GM12878 (cell line): ENCODE data around the gene SIN3A. TPM values are rescaled to one million over a fixed set of nuclear protein-coding genes. Genes with fewer than 3 reads are reported as not detected.

ENCODE experiments used
- ATAC-seq: fragments of 200-7000 bp; cut with Tn5 transposase; 3 replicates; pipeline ENCODE4 v1.9.1; 2020; ENCODE audit warnings: mild to moderate bottlenecking, moderate library complexity
- BruUV-seq: library from RNA; stranded (reverse); fragments of 400-500 nt; replicated peaks from 2 replicates; lab custom pipeline; 2021; lab: Mats Ljungman, UMichigan
- CTCF ChIA-PET: fragments of 300-600 bp; sonication (Branson Sonifier 250); formaldehyde crosslinking; extraction: SDS; loops from one replicate; lab custom pipeline; 2021; ENCODE audit warnings: inconsistent platforms; lab: Yijun Ruan, JAX
- POLR2A ChIA-PET: fragments of 350-600 bp; formaldehyde crosslinking; extraction: SDS; loops from one replicate; lab custom pipeline; 2021; ENCODE audit warnings: inconsistent platforms; lab: Charles Lee
- RAD21 ChIA-PET: fragments of 300-600 bp; sonication (Branson Sonifier 250); formaldehyde crosslinking; loops from one replicate; lab custom pipeline; 2023; ENCODE audit warnings: antibody characterized with exemption; ENCODE audit not compliant: unreplicated experiment; lab: Charles Lee
- SMC1A ChIA-PET: fragments of 300-600 bp; sonication (Branson Sonifier 250); formaldehyde crosslinking; loops from one replicate; lab custom pipeline; 2023; ENCODE audit not compliant: unreplicated experiment, uncharacterized antibody; lab: Charles Lee
- DNase-seq: peaks from one replicate; pipeline ENCODE4 v3.0.0-alpha.2; 2011; ENCODE audit warnings: low read depth, low spot score
- FAIRE-seq: peaks from 3 replicates; lab custom pipeline; 2011; peaks lifted over from hg19 to GRCh38; lab: Jason Lieb, UNC
- H2AFZ ChIP-seq: 2 replicates; pipeline ENCODE4 v1.6.0; 2011; ENCODE audit warnings: low read depth, low read length, control low read depth; ENCODE audit not compliant: control insufficient read depth
- H3K27ac ChIP-seq: 2 replicates; pipeline ENCODE4 v1.5.1; 2011; ENCODE audit warnings: control low read depth; ENCODE audit not compliant: control insufficient read depth, insufficient read depth
- H3K27me3 ChIP-seq, 2 experiments: replicated peaks in 1 of 2; 2 replicates each; pipeline versions ENCODE4 v1.6.0 to v1.6.1; 2011; ENCODE audit warnings: low read length in 1 of 2; ENCODE audit not compliant: control insufficient read depth in 2 of 2, insufficient read depth in 2 of 2
- H3K36me3 ChIP-seq, 2 experiments: 2 replicates each; pipeline ENCODE4 v1.5.1; 2011; ENCODE audit warnings: low read length in 1 of 2; ENCODE audit not compliant: control insufficient read depth in 2 of 2, insufficient read depth in 2 of 2
- H3K4me1 ChIP-seq: 2 replicates; pipeline ENCODE4 v1.6.1; 2011; ENCODE audit warnings: mild to moderate bottlenecking, low read length, moderate library complexity, mixed read lengths; ENCODE audit not compliant: control insufficient read depth, insufficient read depth
- H3K4me2 ChIP-seq: 2 replicates; pipeline ENCODE4 v1.6.0; 2011; ENCODE audit warnings: control low read depth; ENCODE audit not compliant: control insufficient read depth, insufficient read depth
- H3K4me3 ChIP-seq: fragments of 200-600 bp; sonication (generic); 2 replicates; pipeline ENCODE4 v1.5.1; 2016
- H3K79me2 ChIP-seq: 2 replicates; pipeline ENCODE4 v1.6.0; 2011; ENCODE audit warnings: low read length; ENCODE audit not compliant: control insufficient read depth, insufficient read depth
- H3K9ac ChIP-seq: 2 replicates; pipeline ENCODE4 v1.8.0; 2011; ENCODE audit warnings: low read length, control low read depth, mixed read lengths; ENCODE audit not compliant: control insufficient read depth, insufficient read depth
- H3K9me3 ChIP-seq: replicated peaks from 3 replicates; pipeline ENCODE4 v1.5.1; 2011; ENCODE audit warnings: mild to moderate bottlenecking, low read length; ENCODE audit not compliant: control insufficient read depth, insufficient read depth
- H4K20me1 ChIP-seq: 2 replicates; pipeline ENCODE4 v1.6.0; 2011; ENCODE audit not compliant: control insufficient read depth, insufficient read depth
- CEBPZ ChIP-seq: fragments of 150-350 bp; IDR thresholded peaks from 2 replicates; pipeline ENCODE4 v1.6.1; 2016; ENCODE audit warnings: low read depth, low read length
- EGR1 ChIP-seq, 2 experiments: IDR thresholded peaks; 1 replicate in 1 of 2; 2 replicates in 1 of 2; pipeline ENCODE4 v1.6.1; 2011 to 2012; ENCODE audit warnings: low read depth in 2 of 2, low read length in 2 of 2, borderline replicate concordance in 1 of 2, mild to moderate bottlenecking in 1 of 2, moderate library complexity in 1 of 2
- KAT2A ChIP-seq: conservative IDR thresholded peaks from 2 replicates; pipeline ENCODE4 v1.6.1; 2011; ENCODE audit warnings: low read depth, low read length; ENCODE audit not compliant: control insufficient read depth
- NFIC ChIP-seq: IDR thresholded peaks from 2 replicates; pipeline ENCODE4 v1.6.1; 2012; ENCODE audit warnings: low read depth, mild to moderate bottlenecking, inconsistent platforms, low read length, moderate library complexity
- POLR2AphosphoS5 ChIP-seq: IDR thresholded peaks from 2 replicates; pipeline ENCODE4 v1.6.1; 2011; ENCODE audit warnings: mild to moderate bottlenecking, low read length, inconsistent platforms
- RBBP5 ChIP-seq: fragments of 200-600 bp; sonication (generic); conservative IDR thresholded peaks from 2 replicates; pipeline ENCODE4 v1.6.1; 2016
- RFX5 ChIP-seq: IDR thresholded peaks from 2 replicates; pipeline ENCODE4 v1.6.1; 2011; ENCODE audit warnings: low read depth, low read length, improper control_type of control experiment
- TCF3 ChIP-seq: IDR thresholded peaks from 2 replicates; pipeline ENCODE4 v1.6.1; 2012; ENCODE audit warnings: low read depth, mild to moderate bottlenecking, low read length, borderline replicate concordance; ENCODE audit not compliant: insufficient read depth
- YBX1 ChIP-seq: fragments of 450-650 bp; IDR thresholded peaks from 2 replicates; pipeline ENCODE4 v1.6.1; 2016; ENCODE audit warnings: antibody characterized with exemption
- ZNF384 ChIP-seq: IDR thresholded peaks from 2 replicates; pipeline ENCODE4 v1.6.1; 2012; ENCODE audit warnings: low read depth, mild to moderate bottlenecking, low read length, improper control_type of control experiment, borderline replicate concordance
- WGBS: methylation state at CpG from one replicate; pipeline ENCODE4 v1.1.6; 2016; ENCODE audit warnings: low lambda C conversion rate; ENCODE audit not compliant: insufficient replicate concordance, insufficient coverage; ENCODE audit errors: missing lambda C conversion rate; 5-methylcytosine and 5-hydroxymethylcytosine counted together
- in situ Hi-C: fragments of 300-500 bp; cut with MboI; formaldehyde crosslinking; loops from 9 replicates; pipeline ENCODE4 v1.14.3; 2018; ENCODE audit warnings: mixed read lengths
- intact Hi-C: fragments of 100-400 bp; cut with micrococcal nuclease; formaldehyde crosslinking; loops from one replicate; pipeline ENCODE4 v1.14.2; 2022; ENCODE audit not compliant: unreplicated experiment
- polyA plus RNA-seq, 11 experiments: library from polyadenylated mRNA; depleted of rRNA in 4 of 11; unstranded in 6 of 11; stranded (reverse) in 5 of 11; fragments of >200 nt; fragmentation: Nextera tagmentation in 4 of 11; fragmentation: Illumina TruSeq in 1 of 11; extraction: Ambion mirVana in 4 of 11; extraction: Trizol in 1 of 11; gene quantifications; 1 replicate in 1 of 11; 2 replicates in 10 of 11; pipeline versions ENCODE4 v1.2.1 to v1.2.3, GENCODE V29; 2011 to 2016; ENCODE audit warnings: inconsistent platforms in 2 of 11, missing spikeins in 2 of 11, low read depth in 1 of 11
- total RNA-seq, 4 experiments: library from RNA; depleted of rRNA in 3 of 4; stranded (reverse); fragments of >200 nt in 3 of 4; fragmentation: Illumina TruSeq in 1 of 4; extraction: Trizol in 1 of 4; gene quantifications; 2 replicates each; pipeline versions ENCODE4 v1.2.1 to v1.2.3, GENCODE V29; 2013 to 2021
- TF ChIP-seq, protein P1 (sequence below): IDR thresholded peaks from 2 replicates; pipeline ENCODE4 v1.6.1; 2012; ENCODE audit warnings: mild to moderate bottlenecking, low read depth, low read length

The SIN3A gene
- total and polyA plus RNA-seq, 10 of the 15 experiments (the other 5 are each of a cell fraction or from before 2014, with no cell fraction given): 6.4 to 62.2 (median 29.2) TPM

DNA sequence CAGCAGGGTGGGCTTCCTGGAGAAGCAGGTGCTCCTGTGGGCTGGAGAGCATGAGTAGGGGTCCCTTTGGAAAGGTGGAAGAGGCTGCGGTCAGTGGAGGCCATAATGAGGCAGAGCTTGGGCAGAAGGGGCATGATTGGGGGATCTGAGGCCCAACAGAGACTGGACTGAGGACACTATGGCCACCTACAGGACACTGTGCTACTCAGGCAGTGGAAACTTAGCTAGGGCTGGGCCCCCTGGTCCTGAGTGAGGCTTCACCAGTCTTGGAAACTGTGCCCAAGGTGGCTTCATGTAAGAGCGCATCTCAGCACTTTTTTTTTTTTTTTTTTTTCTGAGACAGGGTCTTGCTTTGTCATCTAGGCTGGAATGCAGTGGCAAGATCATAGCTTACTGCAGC, 121.9 kb downstream of the SIN3A start (continued):
- TF ChIP-seq, protein P1, sequence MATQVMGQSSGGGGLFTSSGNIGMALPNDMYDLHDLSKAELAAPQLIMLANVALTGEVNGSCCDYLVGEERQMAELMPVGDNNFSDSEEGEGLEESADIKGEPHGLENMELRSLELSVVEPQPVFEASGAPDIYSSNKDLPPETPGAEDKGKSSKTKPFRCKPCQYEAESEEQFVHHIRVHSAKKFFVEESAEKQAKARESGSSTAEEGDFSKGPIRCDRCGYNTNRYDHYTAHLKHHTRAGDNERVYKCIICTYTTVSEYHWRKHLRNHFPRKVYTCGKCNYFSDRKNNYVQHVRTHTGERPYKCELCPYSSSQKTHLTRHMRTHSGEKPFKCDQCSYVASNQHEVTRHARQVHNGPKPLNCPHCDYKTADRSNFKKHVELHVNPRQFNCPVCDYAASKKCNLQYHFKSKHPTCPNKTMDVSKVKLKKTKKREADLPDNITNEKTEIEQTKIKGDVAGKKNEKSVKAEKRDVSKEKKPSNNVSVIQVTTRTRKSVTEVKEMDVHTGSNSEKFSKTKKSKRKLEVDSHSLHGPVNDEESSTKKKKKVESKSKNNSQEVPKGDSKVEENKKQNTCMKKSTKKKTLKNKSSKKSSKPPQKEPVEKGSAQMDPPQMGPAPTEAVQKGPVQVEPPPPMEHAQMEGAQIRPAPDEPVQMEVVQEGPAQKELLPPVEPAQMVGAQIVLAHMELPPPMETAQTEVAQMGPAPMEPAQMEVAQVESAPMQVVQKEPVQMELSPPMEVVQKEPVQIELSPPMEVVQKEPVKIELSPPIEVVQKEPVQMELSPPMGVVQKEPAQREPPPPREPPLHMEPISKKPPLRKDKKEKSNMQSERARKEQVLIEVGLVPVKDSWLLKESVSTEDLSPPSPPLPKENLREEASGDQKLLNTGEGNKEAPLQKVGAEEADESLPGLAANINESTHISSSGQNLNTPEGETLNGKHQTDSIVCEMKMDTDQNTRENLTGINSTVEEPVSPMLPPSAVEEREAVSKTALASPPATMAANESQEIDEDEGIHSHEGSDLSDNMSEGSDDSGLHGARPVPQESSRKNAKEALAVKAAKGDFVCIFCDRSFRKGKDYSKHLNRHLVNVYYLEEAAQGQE: no peak
- TF ChIP-seq POLR2AphosphoS5 (no peak), EGR1 (IDR thresholded peaks at IDR 0.05; ENCODE audit: borderline replicate concordance in 1 of 2, low read depth in 2 of 2, low read length in 2 of 2) (no peak), NFIC (no peak), YBX1 (no peak), ZNF384 (no peak), KAT2A (no peak)
- TF ChIP-seq, all 136 proteins: peak for 0

GRCh38 chr15:75328493-75329314, 122.8 kb downstream of the SIN3A start:
- H3K27ac ChIP-seq: no peak overlapping the region
- H4K20me1 ChIP-seq: no peaks in the 10 kb centered on the region
- in situ Hi-C loops (no loop called here), intact Hi-C loops (no loop called here)
- H3K36me3 ChIP-seq: no peaks in the 10 kb centered on the region
- SMC1A ChIA-PET: interaction anchor here (1.0 kb wide), 1 partner anchor 20 kb away, joined by 3 read pairs; no protein-coding TSS in a partner anchor
- no peaks in the 10 kb centered on the region for H3K4me1 ChIP-seq
- H3K27me3 ChIP-seq: no peaks in the 10 kb centered on the region
- POLR2A ChIA-PET: no interaction called here
- H3K9me3 ChIP-seq: no peaks in the 10 kb centered on the region
- H2AFZ ChIP-seq: no peak overlapping the region
- 37% methylated on average over 10 of the region's 10 CpGs for WGBS
- DNase-seq (no peak), ATAC-seq (no peak), FAIRE-seq (no peak)
- H3K4me2 ChIP-seq: no peak overlapping the region
- no peak overlapping the region for H3K9ac ChIP-seq
- H3K4me3 ChIP-seq: no peak overlapping the region
- CTCF ChIA-PET: interaction anchor here (2.9 kb wide), 1 partner anchor 40 kb away, joined by 8 read pairs; the partner anchor contains the start of gene MAN2C1
- RAD21 ChIA-PET: no interaction called here
- no peaks in the 10 kb centered on the region for H3K79me2 ChIP-seq
- BruUV-seq: no TSS peak
- TF ChIP-seq RBBP5 (no peak), TCF3 (no peak), RFX5 (no peak), CEBPZ (no peak)
